ENCODE measurements around the gene SHFL. TPM values are rescaled to one million over a fixed set of nuclear protein-coding genes. Genes with fewer than 3 reads are reported as not detected.
A peak's percentile ranks its signal among the peaks of the same experiment; 100 is the strongest.

Gene SHFL
- total RNA-seq, 4 donors from 2014 or later = 2.2 to 11.2 (median 2.8) TPM

DNA sequence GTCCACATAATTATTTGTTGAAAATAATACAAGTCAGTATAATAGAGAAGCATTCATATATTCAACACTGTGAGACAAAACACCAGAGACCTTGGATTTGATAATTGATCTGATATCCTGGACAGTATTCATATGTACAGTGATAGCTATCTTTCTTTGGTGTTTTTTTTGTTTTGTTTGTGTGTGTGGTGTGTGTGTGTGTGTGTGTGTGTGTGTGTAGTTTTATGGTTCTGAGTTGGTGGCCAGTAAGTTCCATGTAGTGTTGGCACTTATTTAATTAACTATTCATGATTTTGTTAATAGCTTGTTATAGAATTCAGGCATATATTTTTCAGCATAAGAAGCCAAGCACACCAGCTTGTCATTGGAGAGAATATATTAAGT is 18.0 kb downstream of the SHFL start:
- no peaks in the 10 kb centered on the region for H3K9me3 ChIP-seq
- DNase-seq (no peak), ATAC-seq (no peak)
- peaks cover 7 to 15% of the 10 kb centered on the region in 2 donors for H3K4me1 ChIP-seq
- no peak overlapping the region for H3K4me3 ChIP-seq
- intact Hi-C loops (cut with DNase I; ENCODE audit: low total_unique reads) = no loop called here
- no peaks in the 10 kb centered on the region for H3K27me3 ChIP-seq
- H3K36me3 ChIP-seq = peaks cover 0 to 19% of the 10 kb centered on the region in 2 donors
- TF ChIP-seq CTCF (IDR thresholded peaks at IDR 0.05 in 4 of 5, conservative IDR thresholded peaks at IDR 0.05 in 1 of 5) = no peak
- TF ChIP-seq POLR2A (IDR thresholded peaks at IDR 0.05) = no peak
- no peak overlapping the region for H3K27ac ChIP-seq
- in situ Hi-C loops (cut with MboI; ENCODE audit: low sequenced_read_pairs in 4 of 4) = loop anchor here in 1 of 4 donors (10.0 kb wide), 1 partner anchor 291 kb away; no protein-coding TSS in a partner anchor

- peaks cover 7 to 15% of the 10 kb centered on the region in 2 donors for H3K4me1 ChIP-seq
- no peaks in the 10 kb centered on the region for H3K9me3 ChIP-seq
- no peak for ATAC-seq
- in situ Hi-C loops (cut with MboI; ENCODE audit: low sequenced_read_pairs in 4 of 4) (loop anchor here in 1 of 4 donors (10.0 kb wide), 1 partner anchor 290 kb away; no protein-coding TSS in a partner anchor), intact Hi-C loops (cut with DNase I; ENCODE audit: low total_unique reads) (loop anchor here (5.0 kb wide), 1 partner anchor 288 kb away; the partner anchor contains the start of gene FBXL12)
- no peak overlapping the region for H3K27ac ChIP-seq
- no peak overlapping the region for H3K4me3 ChIP-seq
- no peaks in the 10 kb centered on the region for H3K27me3 ChIP-seq
- H3K36me3 ChIP-seq = peaks cover 0 to 26% of the 10 kb centered on the region in 2 donors
- DNase-seq = no peak
- TF ChIP-seq POLR2A (IDR thresholded peaks at IDR 0.05) = no peak
- TF ChIP-seq CTCF (IDR thresholded peaks at IDR 0.05 in 4 of 5, conservative IDR thresholded peaks at IDR 0.05 in 1 of 5) = no peak
These were observed 18.8 kb downstream of the SHFL start for GRCh38 chr19:10104665-10105508.

- in situ Hi-C loops (cut with MboI; ENCODE audit: low sequenced_read_pairs in 4 of 4) (loop anchor here in 1 of 4 donors (10.0 kb wide), 1 partner anchor 289 kb away; no protein-coding TSS in a partner anchor), intact Hi-C loops (cut with DNase I; ENCODE audit: low total_unique reads) (loop anchor here (5.0 kb wide), 1 partner anchor 288 kb away; the partner anchor contains the start of gene FBXL12)
- Histone ChIP-seq H3K27me3 (no peaks in the 10 kb centered on the region), H3K36me3 (peaks cover 0 to 33% of the 10 kb centered on the region in 2 donors), H3K27ac (peak overlapping the region in 1 of 4 donors; percentile 74), H3K4me1 (peaks cover 7 to 15% of the 10 kb centered on the region in 2 donors), H3K9me3 (no peaks in the 10 kb centered on the region), H3K4me3 (peak overlapping the region in 3 of 4 donors; percentile 18 to 87 (median 79))
- TF ChIP-seq CTCF (IDR thresholded peaks at IDR 0.05 in 4 of 5, conservative IDR thresholded peaks at IDR 0.05 in 1 of 5) = no peak
- TF ChIP-seq POLR2A (IDR thresholded peaks at IDR 0.05) = no peak
- no peak for DNase-seq
- peak in 1 of 2 donors; percentile 4 for ATAC-seq
These were observed 19.5 kb downstream of the SHFL start for GRCh38 chr19:10105509-10106099.

GRCh38 chr19:10106100-10106936 is 20.2 kb downstream of the SHFL start, which contains the start of gene PPAN:
PPAN (plus strand) TSS chr19:10106362; CDS start chr19:10106395, 33 bp downstream.
- intact Hi-C loops (cut with DNase I; ENCODE audit: low total_unique reads) = loop anchor here (5.0 kb wide), 1 partner anchor 289 kb away; the partner anchor contains the start of gene FBXL12
- TF ChIP-seq POLR2A (IDR thresholded peaks at IDR 0.05) = peak; percentile 72 to 83
- TF ChIP-seq CTCF (IDR thresholded peaks at IDR 0.05 in 4 of 5, conservative IDR thresholded peaks at IDR 0.05 in 1 of 5) = no peak
- in situ Hi-C loops (cut with MboI; ENCODE audit: low sequenced_read_pairs in 4 of 4) = loop anchor here in 1 of 4 donors (10.0 kb wide), 1 partner anchor 288 kb away; no protein-coding TSS in a partner anchor

More at GRCh38 chr19:10106100-10106936, 20.2 kb downstream of the SHFL start, which contains the start of gene PPAN:
- ATAC-seq (peak; percentile 94 to 98), DNase-seq (peak; percentile 97 to 98)
- peaks cover 7 to 15% of the 10 kb centered on the region in 2 donors for H3K4me1 ChIP-seq
- H3K27me3 ChIP-seq = no peaks in the 10 kb centered on the region
- peak within 1 kb of the TSS; percentile 74 to 88 (median 88) for H3K27ac ChIP-seq
- H3K36me3 ChIP-seq = peaks cover 0 to 41% of the 10 kb centered on the region in 2 donors
- H3K4me3 ChIP-seq = peak within 1 kb of the TSS; percentile 79 to 97 (median 85)
- no peaks in the 10 kb centered on the region for H3K9me3 ChIP-seq

Measured in gastrocnemius medialis (tissue), 4 donors.